ENCODE measurements around the gene FAM181A. TPM values are rescaled to one million over a fixed set of nuclear protein-coding genes. Genes with fewer than 3 reads are reported as not detected.

Gene FAM181A
- polyA plus RNA-seq, 1 donor (not counting 4 experiments of a cell fraction or from before 2014, with no cell fraction given) = 0.04 TPM

GRCh38 chr14:93946104-93946503 lies 19.0 kb downstream of the FAM181A start:
- Histone ChIP-seq H3K4me2 (ENCODE audit: control insufficient read depth, extremely low read depth, insufficient read depth, low read depth, low read length) (peak overlapping the region; percentile 29), H2AFZ (ENCODE audit: control insufficient read depth, low read length) (peak overlapping the region; percentile 81), H3K9me3 (ENCODE audit: control insufficient read depth, low read depth, low read length) (no peaks in the 10 kb centered on the region), H3K27ac (ENCODE audit: control insufficient read depth, insufficient read depth, low read length) (peak overlapping the region; percentile 13), H3K4me3 (ENCODE audit: control insufficient read depth in 2 of 3, extremely low read depth in 1 of 3, insufficient read depth in 2 of 3, low read depth in 1 of 3, low read length in 3 of 3) (no peak overlapping the region), H3K9ac (ENCODE audit: control insufficient read depth, extremely low read depth, insufficient read depth, low read length) (peak overlapping the region; percentile 26), H4K20me1 (ENCODE audit: control insufficient read depth, extremely low read depth, insufficient read depth, low read length) (no peaks in the 10 kb centered on the region), H3K4me1 (ENCODE audit: control insufficient read depth, extremely low read depth, insufficient read depth, low read length) (peaks cover 12% of the 10 kb centered on the region), H3K79me2 (ENCODE audit: control insufficient read depth, insufficient read depth, low read length) (no peaks in the 10 kb centered on the region), H3K27me3 (ENCODE audit: control insufficient read depth, extremely low read depth, insufficient read depth, low read length) (no peaks in the 10 kb centered on the region), H3K9me1 (ENCODE audit: control insufficient read depth, extremely low read depth, insufficient read depth, low read length) (no peaks in the 10 kb centered on the region), H3K36me3 (ENCODE audit: control insufficient read depth in 2 of 2, extremely low read depth in 1 of 2, insufficient read depth in 2 of 2, low read length in 2 of 2) (no peaks in the 10 kb centered on the region)
- dilution Hi-C loops (cut with MboI; ENCODE audit: extremely low pct_ligation_motif_present, low sequenced_read_pairs) = no loop called here
- DNase-seq (ENCODE audit: low read depth, low spot score) (no peak), FAIRE-seq (no peak)
- TF ChIP-seq, protein P1, sequence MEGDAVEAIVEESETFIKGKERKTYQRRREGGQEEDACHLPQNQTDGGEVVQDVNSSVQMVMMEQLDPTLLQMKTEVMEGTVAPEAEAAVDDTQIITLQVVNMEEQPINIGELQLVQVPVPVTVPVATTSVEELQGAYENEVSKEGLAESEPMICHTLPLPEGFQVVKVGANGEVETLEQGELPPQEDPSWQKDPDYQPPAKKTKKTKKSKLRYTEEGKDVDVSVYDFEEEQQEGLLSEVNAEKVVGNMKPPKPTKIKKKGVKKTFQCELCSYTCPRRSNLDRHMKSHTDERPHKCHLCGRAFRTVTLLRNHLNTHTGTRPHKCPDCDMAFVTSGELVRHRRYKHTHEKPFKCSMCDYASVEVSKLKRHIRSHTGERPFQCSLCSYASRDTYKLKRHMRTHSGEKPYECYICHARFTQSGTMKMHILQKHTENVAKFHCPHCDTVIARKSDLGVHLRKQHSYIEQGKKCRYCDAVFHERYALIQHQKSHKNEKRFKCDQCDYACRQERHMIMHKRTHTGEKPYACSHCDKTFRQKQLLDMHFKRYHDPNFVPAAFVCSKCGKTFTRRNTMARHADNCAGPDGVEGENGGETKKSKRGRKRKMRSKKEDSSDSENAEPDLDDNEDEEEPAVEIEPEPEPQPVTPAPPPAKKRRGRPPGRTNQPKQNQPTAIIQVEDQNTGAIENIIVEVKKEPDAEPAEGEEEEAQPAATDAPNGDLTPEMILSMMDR (optimal IDR thresholded peaks at IDR 0.05 in 1 of 3, IDR thresholded peaks at IDR 0.05 in 1 of 3, conservative IDR thresholded peaks at IDR 0.05 in 1 of 3; ENCODE audit: extremely low read depth in 1 of 3, insufficient read depth in 2 of 3, low read length in 3 of 3) = no peak

- Histone ChIP-seq H3K4me2 (ENCODE audit: control insufficient read depth, extremely low read depth, insufficient read depth, low read depth, low read length) (peak overlapping the region; percentile 29), H3K9me3 (ENCODE audit: control insufficient read depth, low read depth, low read length) (no peaks in the 10 kb centered on the region), H3K9me1 (ENCODE audit: control insufficient read depth, extremely low read depth, insufficient read depth, low read length) (no peaks in the 10 kb centered on the region), H3K36me3 (ENCODE audit: control insufficient read depth in 2 of 2, extremely low read depth in 1 of 2, insufficient read depth in 2 of 2, low read length in 2 of 2) (no peaks in the 10 kb centered on the region), H3K4me3 (ENCODE audit: control insufficient read depth in 2 of 3, extremely low read depth in 1 of 3, insufficient read depth in 2 of 3, low read depth in 1 of 3, low read length in 3 of 3) (no peak overlapping the region), H4K20me1 (ENCODE audit: control insufficient read depth, extremely low read depth, insufficient read depth, low read length) (no peaks in the 10 kb centered on the region), H2AFZ (ENCODE audit: control insufficient read depth, low read length) (peak overlapping the region; percentile 81), H3K4me1 (ENCODE audit: control insufficient read depth, extremely low read depth, insufficient read depth, low read length) (peaks cover 12% of the 10 kb centered on the region), H3K9ac (ENCODE audit: control insufficient read depth, extremely low read depth, insufficient read depth, low read length) (peak overlapping the region; percentile 26), H3K79me2 (ENCODE audit: control insufficient read depth, insufficient read depth, low read length) (no peaks in the 10 kb centered on the region), H3K27ac (ENCODE audit: control insufficient read depth, insufficient read depth, low read length) (peak overlapping the region; percentile 13), H3K27me3 (ENCODE audit: control insufficient read depth, extremely low read depth, insufficient read depth, low read length) (no peaks in the 10 kb centered on the region)
- DNase-seq (ENCODE audit: low read depth, low spot score) (peak; percentile 46), FAIRE-seq (peak; percentile 76)
- dilution Hi-C loops (cut with MboI; ENCODE audit: extremely low pct_ligation_motif_present, low sequenced_read_pairs) = no loop called here
- TF ChIP-seq EZH2 (IDR thresholded peaks at IDR 0.05; ENCODE audit: low read length) = no peak
- TF ChIP-seq, protein P1 (optimal IDR thresholded peaks at IDR 0.05 in 1 of 3, IDR thresholded peaks at IDR 0.05 in 1 of 3, conservative IDR thresholded peaks at IDR 0.05 in 1 of 3; ENCODE audit: extremely low read depth in 1 of 3, insufficient read depth in 2 of 3, low read length in 3 of 3) = no peak
Measured at GRCh38 chr14:93946541-93947090, 19.5 kb downstream of the FAM181A start.

All from keratinocyte (primary cell).